Lower leg skin (tissue), 3 donors: ENCODE measurements around the gene STK4.

ENCODE experiments used
- POLR2A ChIP-seq, 2 donors: fragments of 450-650 bp; IDR thresholded peaks; one replicate each; pipeline ENCODE4 v1.6.1; 2016 to 2017; ENCODE audit warnings: antibody characterized with exemption in 2 of 2, mild to moderate bottlenecking in 1 of 2, moderate library complexity in 1 of 2
- TF ChIP-seq, protein P1 (sequence below), 3 donors: fragments of 450-650 bp; IDR thresholded peaks; one replicate each; pipeline ENCODE4 v1.5.1; 2016; ENCODE audit warnings: antibody characterized with exemption in 3 of 3, mild to moderate bottlenecking in 3 of 3, moderate library complexity in 2 of 3

DNA sequence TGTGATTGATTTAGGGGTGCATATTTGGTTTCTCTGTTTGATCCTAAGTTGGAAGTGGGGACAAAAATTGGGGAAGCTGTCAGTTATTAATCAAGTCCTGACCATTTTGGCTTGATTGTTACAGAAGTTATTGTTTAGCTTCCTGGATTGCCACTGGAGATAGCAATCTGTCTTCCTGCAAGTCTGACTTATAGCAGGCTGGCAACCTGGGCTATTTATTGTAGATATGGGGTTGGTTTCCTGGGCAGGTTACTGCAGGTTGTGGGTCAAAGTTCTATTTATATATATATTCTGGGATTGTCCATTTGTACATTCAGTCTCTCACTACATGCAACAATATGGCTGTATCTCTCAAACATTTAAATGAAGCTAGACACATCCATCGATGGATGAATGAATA is 116.8 kb downstream of the STK4 start:
- TF ChIP-seq, protein P1, sequence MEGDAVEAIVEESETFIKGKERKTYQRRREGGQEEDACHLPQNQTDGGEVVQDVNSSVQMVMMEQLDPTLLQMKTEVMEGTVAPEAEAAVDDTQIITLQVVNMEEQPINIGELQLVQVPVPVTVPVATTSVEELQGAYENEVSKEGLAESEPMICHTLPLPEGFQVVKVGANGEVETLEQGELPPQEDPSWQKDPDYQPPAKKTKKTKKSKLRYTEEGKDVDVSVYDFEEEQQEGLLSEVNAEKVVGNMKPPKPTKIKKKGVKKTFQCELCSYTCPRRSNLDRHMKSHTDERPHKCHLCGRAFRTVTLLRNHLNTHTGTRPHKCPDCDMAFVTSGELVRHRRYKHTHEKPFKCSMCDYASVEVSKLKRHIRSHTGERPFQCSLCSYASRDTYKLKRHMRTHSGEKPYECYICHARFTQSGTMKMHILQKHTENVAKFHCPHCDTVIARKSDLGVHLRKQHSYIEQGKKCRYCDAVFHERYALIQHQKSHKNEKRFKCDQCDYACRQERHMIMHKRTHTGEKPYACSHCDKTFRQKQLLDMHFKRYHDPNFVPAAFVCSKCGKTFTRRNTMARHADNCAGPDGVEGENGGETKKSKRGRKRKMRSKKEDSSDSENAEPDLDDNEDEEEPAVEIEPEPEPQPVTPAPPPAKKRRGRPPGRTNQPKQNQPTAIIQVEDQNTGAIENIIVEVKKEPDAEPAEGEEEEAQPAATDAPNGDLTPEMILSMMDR (IDR thresholded peaks at IDR 0.05): no peak
- TF ChIP-seq POLR2A (IDR thresholded peaks at IDR 0.05): no peak
